ENCODE data around the gene MEIS1.

MEIS1 gene

DNA sequence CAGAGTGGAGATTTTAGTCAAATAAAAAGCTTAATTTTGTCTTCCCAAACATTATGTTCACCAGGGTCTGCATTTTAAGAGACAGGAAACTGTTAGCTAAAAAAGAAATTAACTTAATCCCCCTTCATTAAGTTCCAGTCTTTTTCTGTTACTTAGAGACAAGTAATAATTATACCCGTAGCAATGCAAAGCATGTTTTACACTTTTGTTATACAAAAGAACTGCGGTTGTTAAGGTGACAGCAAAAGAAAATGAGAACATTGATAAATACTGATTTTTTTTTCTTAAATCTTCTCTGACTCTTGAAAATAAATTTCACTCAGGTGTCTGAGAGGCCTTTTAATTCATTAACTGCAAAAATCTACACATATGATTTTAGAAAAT is 101.4 kb downstream of the MEIS1 start:
- DNase-seq (ENCODE audit: low spot score), result no peak

DNA sequence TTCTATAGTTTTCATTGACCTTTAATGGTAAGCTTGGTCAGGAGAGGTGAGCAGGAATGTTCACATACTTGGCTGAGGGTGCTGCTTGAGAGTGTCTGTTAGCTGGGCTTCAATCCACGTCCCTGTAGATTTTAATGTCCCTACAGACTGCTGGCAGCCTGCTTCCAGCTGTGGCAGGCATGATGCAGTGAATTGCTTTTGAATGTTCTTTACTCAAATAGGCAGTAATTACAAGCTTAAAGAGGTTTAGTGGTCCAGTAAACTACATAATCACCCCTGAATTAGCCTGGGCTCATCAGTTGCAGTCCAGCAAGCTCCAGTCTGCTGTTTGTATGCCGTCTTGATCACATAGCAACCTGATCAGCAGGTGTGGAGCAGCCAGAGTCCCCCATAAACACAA is 102.1 kb downstream of the MEIS1 start:
- DNase-seq (ENCODE audit: low spot score), result no peak

DNA sequence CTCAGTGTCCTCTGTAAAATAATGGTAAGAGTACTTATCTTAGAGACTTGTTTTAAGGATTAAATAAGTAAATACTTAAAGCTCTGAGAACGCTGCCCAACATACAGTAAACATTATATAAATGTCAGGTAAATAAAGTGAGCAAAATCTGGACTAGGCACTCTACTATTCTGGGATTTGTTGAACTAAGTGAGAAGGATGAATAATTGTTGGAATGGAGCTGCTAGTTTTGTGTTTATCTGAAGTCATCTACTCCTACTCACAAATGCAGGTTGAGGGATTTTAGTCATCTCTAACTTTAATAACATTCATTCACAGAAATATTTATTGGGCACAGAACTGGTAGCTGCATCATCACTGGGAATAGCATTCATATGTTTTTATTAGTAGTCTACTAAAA is 103.4 kb downstream of the MEIS1 start:
- DNase-seq (ENCODE audit: low spot score), result no peak

DNA sequence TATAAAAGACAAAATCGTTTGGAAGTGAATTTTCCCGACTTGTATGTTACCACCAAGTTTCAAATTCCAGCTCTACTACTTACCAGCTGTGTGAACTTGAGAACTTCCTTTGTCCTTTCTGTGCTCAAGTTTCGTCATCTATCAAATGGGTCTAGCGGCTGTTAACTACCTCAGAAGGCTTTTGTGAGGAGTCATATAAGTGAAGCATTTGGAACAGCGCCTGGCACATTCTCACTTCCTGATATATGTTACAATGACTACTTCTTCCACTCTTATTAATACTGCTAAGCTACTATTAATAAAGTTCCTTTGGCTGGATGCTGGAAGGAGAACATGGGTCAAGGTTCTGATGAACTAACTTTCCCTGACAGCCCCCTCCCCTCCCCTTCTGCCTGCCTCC is 104.5 kb downstream of the MEIS1 start:
- DNase-seq (ENCODE audit: low spot score), result peak; percentile 27

DNA sequence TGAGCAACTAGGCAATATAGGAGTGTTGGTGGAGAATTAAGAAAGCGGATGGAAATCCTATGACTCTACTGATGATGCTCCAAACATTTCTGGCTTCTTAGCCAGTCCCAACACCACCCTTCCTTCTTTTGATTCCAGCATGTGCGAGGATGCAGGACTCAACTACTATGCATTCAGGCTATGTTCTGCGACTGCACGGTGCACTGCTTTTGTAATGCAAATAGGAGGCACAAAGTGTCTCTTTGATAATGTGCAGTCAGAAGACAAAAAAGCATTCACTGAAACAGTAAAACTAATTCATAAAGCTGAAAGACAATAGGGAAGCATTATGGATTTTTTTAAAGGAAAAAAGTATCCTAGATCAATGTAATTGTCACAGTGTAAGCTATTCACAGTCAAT is 106.7 kb downstream of the MEIS1 start:
- no peak for DNase-seq (ENCODE audit: low spot score)

DNA sequence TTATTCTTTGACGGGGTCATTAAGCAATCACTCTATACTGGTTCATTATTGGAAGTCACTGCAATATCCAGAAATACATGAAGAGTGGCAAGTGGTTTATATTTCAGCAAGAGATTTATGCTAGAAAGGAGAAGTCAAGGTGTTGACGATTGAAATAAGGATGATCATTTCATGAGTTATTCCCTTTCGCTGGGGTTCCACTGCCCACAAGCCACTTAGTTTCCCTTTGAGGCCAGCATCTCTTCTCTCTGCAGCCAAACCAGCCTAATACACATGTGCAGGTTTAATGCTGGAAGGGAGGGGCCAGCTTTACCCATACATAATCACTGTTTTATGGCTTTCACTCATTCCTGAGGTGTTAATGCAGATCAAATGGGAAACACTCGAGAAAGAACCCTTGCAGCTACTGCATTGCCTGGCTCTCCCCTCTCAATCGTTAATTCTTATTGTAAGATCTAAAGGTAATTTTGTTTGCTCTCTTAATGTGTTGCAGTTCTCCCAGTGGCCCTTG is 108.4 kb downstream of the MEIS1 start:
- DNase-seq (ENCODE audit: low spot score), result no peak

DNA sequence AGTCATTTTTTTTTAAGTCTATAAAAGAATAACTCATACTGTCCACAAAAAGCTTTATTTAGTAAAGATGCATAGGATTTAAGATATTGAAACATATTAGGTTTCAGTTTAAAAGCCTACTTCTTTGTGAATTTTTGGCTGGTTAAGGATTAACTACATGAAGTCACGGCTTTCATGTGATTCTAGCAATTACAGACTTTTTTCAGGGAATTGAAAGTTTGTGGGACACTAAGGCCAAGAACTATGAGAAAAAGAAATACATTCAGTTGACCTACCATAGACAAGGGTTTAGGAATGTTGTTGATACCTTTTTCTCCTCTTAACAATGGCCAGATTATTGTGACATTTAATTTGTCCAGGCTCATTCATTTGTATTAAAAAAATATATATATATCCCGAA is 109.3 kb downstream of the MEIS1 start:
- DNase-seq (ENCODE audit: low spot score), result no peak

DNA sequence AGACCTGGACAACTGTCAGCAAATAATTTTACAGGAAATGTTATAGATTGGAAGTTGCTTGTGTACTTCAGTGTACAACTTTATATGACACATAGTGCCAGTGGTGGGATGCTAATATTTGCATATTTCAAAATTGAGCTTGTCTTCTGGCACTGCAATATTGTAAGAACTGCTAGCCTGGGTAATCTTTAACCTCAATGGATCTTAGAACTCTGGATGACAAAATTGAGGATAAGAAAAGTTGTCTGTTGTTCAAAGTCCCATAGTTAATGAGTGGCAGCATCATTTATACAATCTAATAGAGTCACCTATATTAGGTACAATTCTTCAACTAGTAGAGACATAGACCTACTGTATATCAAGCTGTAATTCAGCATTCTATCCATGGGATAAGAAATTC is 110.3 kb downstream of the MEIS1 start:
- DNase-seq (ENCODE audit: low spot score), result no peak

DNA sequence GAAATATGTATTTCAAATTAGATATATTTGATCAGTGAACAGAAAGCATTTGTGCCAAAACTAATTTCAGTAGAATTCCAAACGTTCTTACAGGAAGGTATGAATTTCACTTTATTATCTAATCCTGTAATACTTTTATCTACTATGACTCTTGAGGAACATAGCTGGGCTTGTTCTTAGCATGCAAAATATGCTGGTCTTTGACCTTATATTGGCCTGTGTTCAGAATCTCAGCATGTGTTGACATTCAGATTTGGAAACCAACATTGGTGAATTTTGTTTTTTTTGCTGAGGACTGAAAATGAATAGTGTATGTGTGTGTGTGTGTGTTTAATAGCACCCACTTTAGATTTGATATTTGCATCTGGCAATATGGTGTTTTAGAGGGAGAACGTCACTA is 112.2 kb downstream of the MEIS1 start:
- no peak for DNase-seq (ENCODE audit: low spot score)

DNA sequence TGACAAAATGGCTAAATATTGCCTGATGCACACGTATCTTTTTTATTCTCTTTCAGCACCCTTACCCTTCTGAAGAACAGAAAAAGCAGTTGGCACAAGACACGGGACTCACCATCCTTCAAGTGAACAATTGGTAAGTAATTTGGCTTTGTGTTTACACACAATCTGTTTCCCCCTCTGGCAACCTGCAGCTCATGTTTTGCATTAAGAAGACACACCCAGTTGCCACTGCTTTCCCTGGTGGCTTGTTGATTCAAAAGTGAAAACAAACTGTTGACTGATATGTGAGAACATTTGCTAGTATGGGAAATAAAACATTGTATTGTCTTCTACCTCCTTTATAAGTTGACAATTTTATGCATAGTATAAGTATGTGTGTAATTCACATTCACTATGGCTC is 113.0 kb downstream of the MEIS1 start:
- DNase-seq (ENCODE audit: low spot score), result no peak

DNA sequence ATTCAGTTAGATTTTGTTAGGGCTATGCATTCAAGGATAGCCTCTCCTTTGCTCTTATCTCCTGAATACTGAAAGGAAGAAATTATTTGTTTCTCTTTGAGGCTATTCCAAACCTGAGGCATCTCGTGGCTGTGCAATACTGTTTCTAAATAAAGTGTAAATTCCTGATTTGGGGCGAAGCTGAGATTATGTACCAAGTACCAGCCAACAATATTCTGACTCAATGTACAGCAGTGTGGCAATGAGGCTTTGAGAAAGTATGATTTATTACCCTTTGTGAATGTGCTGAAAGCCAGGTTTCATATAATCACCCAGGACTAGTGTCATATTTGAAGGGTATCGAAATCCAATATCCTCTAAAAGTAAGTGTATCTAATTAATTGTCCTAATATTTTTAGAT is 113.5 kb downstream of the MEIS1 start:
- DNase-seq (ENCODE audit: low spot score), result no peak

DNA sequence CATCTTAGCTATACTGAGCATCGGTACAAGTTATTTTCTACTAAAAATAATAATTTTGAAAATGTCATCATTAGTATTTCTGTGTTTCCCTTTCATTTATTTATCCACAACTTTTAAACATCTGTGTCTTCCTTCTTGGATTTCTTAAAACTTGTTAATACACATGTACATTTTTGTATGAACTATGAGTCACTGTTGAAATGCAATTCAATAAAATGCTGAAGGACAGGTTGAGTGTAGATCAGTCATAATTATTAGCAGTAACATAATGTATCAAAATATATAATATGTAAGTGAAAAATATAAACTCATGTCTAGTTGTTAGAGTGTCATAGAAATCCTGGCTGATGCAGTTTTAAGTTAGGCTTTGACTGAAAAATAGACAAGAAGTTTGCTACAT is 115.9 kb downstream of the MEIS1 start:
- no peak for DNase-seq (ENCODE audit: low spot score)

DNA sequence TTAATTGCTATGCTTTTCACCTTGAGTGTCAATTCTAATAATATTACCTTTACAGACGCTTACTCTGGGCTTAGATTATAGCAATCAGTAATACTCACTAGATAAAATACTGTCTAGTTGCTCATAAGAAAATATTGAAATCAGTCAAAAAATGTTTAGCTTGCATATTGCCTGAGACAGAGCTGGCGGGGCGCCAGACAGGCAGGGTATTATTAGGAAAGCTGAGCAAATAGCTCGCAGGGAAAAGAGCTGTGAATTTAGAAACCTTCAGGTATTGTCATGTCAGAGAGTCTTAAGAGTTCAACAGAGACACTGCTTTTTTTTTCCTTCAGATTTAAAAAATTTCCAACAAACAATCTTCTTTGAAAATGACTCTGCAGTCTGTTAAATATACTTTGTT is 118.4 kb downstream of the MEIS1 start:
- no peak for DNase-seq (ENCODE audit: low spot score)

DNA sequence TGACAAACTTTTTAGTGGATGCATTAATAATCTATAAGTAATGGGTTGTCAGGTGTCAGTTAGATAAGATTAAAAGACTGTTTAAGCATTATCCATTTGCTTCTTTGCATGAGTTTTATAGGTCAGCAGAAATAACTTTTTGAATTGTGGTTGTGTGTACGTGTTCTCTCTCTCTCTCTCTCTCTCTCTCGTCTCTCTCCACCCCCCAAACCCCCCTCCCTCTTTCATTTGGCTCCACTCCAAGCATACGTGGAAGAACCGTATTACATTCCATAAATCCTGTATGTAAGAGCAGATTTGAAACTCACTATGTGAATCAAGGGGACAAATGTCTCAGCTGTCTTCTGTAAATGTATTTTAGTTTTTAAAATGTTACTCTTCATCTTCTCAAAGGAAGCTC is 120.2 kb downstream of the MEIS1 start:
- no peak for DNase-seq (ENCODE audit: low spot score)

DNA sequence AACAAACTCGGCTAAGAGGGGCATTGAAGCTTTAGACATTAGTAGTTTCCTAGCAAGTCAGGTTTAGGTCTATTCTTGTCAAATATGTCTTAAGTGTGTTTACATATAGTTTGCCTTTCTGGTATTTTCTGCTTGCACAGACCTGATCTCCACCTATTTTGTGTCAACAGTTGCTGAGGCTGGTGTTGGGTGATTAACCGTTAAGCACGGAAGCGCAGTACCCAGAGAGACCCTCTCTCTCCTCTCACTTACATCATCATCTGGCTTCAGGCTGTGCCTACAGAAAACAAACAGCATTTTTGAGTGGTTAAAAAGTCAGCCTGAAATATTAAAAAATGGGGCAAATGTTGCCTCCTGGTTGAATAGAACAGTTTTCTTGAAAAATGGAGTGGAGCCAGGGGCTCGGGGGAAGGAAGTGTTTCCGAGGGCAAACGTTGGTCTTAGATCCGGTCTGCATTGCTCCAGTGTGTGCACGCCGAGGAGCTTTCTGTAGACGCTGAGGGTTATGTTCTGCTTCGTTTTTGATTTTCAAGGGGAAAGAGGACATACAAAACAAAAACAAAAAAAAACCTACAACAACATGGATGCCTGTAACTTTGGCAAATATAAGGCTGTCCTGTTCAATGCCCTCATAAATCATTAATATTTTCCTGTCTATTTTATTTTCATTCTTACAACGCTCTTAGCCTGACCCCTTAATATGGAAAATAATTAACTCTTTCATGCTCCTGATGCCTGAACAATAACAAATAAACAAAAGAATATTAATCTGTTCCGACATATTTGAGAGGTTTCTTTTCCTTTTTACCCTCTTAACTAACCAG is 120.8 kb downstream of the MEIS1 start:
- no peak for DNase-seq (ENCODE audit: low spot score)

DNA sequence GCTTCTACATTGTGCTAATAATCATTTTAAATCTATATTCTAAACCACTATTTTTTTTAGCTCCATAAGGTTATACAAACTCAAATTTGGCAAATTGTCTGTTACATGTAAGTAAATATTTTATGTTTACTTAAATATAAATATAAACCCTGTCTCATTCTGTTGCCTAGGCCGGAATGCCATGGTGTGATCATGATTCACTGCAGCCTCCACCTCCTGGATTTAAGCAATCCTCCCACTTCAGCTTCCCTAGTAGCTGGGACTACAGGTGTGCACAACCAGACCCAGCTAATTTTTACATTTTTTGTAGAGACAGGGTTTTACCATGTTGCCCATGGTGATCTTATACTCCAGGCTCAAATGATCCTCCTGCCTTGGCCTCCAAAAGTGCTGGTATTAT is 124.7 kb downstream of the MEIS1 start:
- no peak for DNase-seq (ENCODE audit: low spot score)

DNA sequence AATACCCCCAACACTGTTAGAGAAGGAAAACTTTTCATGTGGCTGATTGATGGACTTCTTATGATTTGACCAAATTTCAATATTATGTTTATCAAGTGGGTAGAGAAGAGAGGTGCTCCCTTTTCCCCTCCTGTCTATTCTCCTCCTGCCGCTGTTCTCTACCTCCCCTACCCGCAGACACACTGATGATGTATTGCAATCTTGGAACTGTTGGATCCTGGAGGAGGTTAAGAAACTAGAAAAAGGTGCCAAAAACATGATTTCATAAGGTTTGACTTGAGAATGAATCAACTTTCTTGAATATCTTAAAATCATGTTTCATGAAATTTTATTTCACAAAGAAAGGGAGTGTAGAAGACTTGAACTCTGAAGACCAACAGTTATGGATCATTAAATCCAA is 125.8 kb downstream of the MEIS1 start:
- DNase-seq (ENCODE audit: low spot score), result no peak

DNA sequence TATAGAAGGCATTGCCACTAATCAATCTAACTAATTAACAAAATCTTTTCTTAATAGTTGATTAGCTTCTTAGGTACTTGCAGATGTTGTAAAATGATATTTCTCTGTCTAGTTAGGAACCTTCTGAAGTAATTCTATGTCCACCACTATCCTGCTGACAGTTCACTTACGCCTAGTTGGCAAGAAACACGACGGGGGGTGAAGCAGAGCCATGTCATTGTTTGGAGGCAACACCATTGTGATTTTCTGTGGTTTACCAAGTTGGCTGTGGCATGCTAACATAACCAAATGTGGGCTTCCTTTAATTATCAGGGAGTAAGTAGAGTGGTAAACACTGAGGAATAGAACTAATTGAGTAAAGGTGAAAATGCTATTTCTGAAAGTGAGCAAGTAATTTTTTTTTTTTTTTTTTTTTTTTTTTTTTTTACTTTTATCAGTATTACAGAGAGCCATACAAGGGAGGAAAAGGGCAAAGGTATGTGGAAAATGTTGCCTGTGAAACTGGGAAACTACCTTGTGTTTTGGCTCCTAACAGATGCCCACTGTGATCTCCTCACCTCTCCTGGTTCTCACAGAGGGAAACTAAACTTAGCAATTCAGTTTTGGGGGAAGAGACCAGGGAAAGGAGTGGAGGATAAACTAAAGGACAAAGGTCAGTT is 126.8 kb downstream of the MEIS1 start:
- no peak for DNase-seq (ENCODE audit: low spot score)

DNA sequence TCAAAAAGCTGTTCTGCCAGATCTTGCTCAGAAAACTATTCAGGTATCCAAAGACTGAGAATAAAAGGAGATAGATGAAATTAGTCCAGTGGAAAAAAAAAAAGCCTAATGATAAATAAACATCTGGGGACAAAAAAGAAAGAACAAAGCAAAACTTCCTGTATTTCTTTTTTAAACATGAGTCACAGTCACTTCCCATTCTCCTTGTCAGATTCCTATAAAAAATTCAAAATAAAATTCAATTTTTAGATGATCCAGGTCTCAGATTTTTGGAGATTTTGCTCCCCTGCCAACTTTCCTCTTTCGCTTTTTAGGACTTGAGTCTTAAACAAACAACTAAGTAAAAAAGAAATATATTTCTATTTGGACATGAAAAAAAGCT is 127.4 kb downstream of the MEIS1 start:
- no peak for DNase-seq (ENCODE audit: low spot score)

DNA sequence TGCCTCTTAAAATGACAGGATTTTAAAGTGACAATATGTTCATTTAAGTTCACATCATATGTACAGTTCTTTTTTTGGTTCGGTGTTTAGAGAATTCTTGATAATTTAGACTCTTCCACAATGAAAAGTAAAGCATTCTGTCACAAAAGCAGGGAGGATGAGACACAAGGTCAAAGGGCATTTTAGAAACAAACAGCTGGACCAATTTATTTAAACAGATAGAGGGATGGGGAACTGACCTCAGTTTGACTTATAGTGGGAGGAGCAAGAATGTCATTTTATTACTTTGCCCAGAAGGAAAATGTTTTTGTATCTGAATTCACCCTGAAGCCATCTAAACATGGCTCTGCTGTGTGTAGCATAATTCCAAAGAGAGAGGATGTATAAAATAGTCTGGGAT is 128.5 kb downstream of the MEIS1 start:
- DNase-seq (ENCODE audit: low spot score), result no peak

DNA sequence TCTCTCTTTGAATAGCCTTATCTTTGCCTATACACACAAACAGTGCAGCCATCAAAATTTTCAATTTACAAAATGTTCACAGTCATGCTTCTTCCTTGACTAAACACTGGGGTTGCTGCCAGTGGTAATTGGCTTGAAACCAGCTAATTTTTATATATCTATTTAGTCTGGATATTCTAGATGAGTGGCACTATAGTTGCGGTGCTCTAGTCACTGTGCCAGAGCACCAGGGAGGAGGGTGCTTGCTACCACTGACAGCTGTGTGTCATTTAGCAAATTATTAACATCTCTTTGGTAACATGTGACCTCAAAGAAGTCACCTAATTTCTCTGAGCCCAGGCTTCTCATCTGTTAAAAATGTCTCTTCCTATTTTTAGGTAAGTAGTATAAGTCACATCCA is 130.4 kb downstream of the MEIS1 start:
- DNase-seq (ENCODE audit: low spot score), result no peak

DNA sequence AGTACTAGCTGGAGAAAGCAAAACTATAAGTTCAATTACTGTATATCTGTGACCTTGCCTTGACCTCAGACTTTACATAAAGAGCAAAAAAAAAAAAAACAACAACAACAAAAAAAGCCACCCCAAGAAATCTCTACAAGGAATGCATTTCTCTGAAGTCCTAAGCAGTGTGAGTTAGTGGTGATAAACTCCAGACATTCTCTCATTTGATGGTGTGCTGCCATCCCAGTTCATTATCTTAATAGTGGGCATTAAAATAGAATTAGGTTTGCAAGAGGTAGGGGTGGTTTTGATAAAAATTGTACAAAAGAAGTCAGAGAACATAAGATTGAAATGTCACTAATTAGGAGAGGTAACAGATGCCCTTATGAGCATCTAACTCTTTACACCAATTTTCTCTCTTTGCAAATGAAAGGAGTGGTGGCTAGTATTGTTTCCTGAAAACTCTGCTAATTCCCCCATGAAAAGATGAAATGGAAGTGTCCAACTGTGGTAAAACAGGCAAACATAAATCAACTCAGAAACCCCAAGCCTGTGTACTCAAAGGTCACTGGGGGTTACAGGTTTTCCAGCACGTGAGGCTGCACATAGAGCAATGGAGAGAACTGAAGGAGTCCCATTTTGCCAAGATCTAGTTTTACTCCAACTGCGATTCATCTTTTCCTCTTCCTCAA is 131.9 kb downstream of the MEIS1 start:
- DNase-seq (ENCODE audit: low spot score), result no peak

DNA sequence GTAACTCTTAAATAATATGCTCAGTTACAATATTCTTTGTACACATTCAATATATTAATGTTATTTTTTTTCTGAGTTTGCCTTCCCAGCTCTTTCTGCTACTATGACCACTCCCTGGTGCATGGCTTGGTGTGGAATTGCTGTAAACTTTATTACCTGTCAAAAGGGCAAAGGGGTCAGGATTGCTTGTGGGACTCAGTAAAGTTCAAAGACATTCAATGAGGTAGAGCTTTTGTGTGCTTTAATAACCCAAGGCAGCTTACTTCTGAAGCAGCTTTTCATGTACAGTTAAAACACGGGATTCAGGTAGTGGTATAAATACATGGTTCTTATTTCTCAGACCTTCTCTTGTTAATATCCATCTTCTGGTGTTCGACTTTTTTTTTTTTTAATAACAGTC is 132.8 kb downstream of the MEIS1 start:
- DNase-seq (ENCODE audit: low spot score), result no peak
